ENCODE results near the gene PMPCA. TPM values are rescaled to one million over a fixed set of nuclear protein-coding genes. Genes with fewer than 3 reads are reported as not detected.

Gene PMPCA
- total and polyA plus RNA-seq, 8 donors, result 25.8 to 121 (median 51.3) TPM

DNA sequence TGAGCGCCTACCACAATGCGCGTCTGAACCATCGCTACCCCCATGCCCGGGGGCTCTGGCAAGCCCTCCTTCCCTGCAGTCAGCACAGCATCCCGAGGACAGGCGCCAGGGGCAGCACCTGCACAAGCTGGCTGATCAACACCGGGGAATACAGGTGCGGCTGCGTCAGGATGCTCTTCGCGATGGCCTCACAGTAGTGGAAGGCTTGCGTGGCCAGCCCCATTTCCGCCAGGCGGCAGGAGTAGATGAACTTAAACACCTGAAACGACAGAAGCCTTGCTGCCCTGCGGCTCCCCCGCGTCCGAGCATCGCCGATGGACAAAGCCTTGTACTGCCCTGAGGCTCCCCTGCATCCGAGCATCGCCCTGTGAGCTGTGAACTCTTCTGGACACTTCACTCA, 46.9 kb downstream of the PMPCA start:
- Histone ChIP-seq H3K4me3 (no peak overlapping the region), H3K27ac (no peak overlapping the region), H3K27me3 (no peaks in the 10 kb centered on the region), H3K4me1 (peaks cover 0 to 16% (median 0%) of the 10 kb centered on the region in 4 donors), H3K9me3 (no peaks in the 10 kb centered on the region), H3K36me3 (peaks cover 89 to 100% (median 100%) of the 10 kb centered on the region in 4 donors)
- intact Hi-C loops (cut with DNase I; ENCODE audit: low total_unique reads), result no loop called here
- WGBS, 5 donors, result 92 to 97% (median 95%) methylated on average over 23 to 24 of the region's 24 CpGs
- TF ChIP-seq POLR2A (IDR thresholded peaks at IDR 0.05) (no peak), EP300 (IDR thresholded peaks at IDR 0.05) (no peak), POLR2AphosphoS5 (IDR thresholded peaks at IDR 0.05) (no peak)
- DNase-seq, result no peak

DNA sequence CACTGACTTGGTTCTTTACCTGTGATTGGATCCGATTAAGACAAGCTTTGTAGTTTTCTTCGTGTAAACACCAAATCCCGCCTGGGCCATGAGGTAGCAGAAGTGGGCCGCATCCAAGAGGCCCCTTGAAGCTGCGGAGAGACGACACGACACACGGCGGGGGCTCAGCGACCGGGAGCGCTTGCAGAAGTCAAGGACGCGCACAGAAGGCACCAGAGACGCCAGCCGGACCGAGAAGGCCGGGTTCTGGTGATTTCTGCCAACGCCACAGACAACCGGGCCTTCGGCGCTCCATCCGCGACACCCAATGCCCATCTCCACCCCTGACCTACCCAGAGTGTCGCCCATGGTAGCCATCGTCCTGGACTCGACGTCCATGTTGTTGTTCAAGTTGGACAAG, 49.0 kb downstream of the PMPCA start:
- no peaks in the 10 kb centered on the region for H3K27me3 ChIP-seq
- peaks cover 0 to 16% (median 0%) of the 10 kb centered on the region in 4 donors for H3K4me1 ChIP-seq
- H3K9me3 ChIP-seq, result no peaks in the 10 kb centered on the region
- H3K36me3 ChIP-seq, result peaks cover 97 to 100% (median 100%) of the 10 kb centered on the region in 4 donors
- DNase-seq, result no peak
- H3K4me3 ChIP-seq, result no peak overlapping the region
- intact Hi-C loops (cut with DNase I; ENCODE audit: low total_unique reads), result no loop called here
- H3K27ac ChIP-seq, result no peak overlapping the region
- 93 to 97% (median 95%) methylated on average over 28 of the region's 28 CpGs for WGBS, 5 donors
- no peak for TF ChIP-seq EP300 (IDR thresholded peaks at IDR 0.05)
- TF ChIP-seq, protein P1, sequence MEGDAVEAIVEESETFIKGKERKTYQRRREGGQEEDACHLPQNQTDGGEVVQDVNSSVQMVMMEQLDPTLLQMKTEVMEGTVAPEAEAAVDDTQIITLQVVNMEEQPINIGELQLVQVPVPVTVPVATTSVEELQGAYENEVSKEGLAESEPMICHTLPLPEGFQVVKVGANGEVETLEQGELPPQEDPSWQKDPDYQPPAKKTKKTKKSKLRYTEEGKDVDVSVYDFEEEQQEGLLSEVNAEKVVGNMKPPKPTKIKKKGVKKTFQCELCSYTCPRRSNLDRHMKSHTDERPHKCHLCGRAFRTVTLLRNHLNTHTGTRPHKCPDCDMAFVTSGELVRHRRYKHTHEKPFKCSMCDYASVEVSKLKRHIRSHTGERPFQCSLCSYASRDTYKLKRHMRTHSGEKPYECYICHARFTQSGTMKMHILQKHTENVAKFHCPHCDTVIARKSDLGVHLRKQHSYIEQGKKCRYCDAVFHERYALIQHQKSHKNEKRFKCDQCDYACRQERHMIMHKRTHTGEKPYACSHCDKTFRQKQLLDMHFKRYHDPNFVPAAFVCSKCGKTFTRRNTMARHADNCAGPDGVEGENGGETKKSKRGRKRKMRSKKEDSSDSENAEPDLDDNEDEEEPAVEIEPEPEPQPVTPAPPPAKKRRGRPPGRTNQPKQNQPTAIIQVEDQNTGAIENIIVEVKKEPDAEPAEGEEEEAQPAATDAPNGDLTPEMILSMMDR (IDR thresholded peaks at IDR 0.05), result no peak
- no peak for TF ChIP-seq POLR2AphosphoS5 (IDR thresholded peaks at IDR 0.05)
- no peak for TF ChIP-seq POLR2A (IDR thresholded peaks at IDR 0.05)

DNA sequence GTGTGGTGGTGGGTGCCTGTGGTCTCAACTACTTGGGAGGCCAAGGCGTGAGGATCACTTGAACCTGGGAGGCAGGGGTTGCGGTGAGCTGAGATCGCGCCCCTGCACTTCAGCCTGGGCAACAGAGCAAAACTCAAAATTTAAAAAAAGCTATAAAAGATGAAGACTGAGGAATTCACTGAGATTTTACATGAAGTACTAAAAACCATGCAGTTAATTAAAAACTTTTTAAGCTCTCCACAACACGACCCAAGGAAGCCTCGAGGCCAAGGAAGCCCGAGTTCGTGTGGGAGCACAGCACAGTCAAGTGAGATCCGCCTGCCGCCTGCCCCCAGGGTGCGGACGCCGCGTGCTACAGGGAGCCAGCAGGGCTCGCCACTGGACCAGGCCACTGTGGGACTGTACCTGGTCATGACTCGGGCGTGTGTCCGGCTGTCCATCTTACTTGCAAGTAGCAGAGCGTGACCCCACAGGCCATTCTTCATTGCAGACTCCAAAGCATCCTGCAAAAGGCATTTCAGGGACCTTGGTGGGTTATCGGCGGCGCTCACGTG, 50.4 kb downstream of the PMPCA start:
- intact Hi-C loops (cut with DNase I; ENCODE audit: low total_unique reads), result no loop called here
- H3K27ac ChIP-seq, result no peak overlapping the region
- peaks cover 0 to 16% (median 0%) of the 10 kb centered on the region in 4 donors for H3K4me1 ChIP-seq
- WGBS, 5 donors, result 92 to 95% (median 93%) methylated on average over 23 of the region's 23 CpGs
- H3K36me3 ChIP-seq, result peaks cover 96 to 100% (median 100%) of the 10 kb centered on the region in 4 donors
- H3K9me3 ChIP-seq, result no peaks in the 10 kb centered on the region
- no peaks in the 10 kb centered on the region for H3K27me3 ChIP-seq
- TF ChIP-seq POLR2AphosphoS5 (IDR thresholded peaks at IDR 0.05) (no peak), EP300 (IDR thresholded peaks at IDR 0.05) (no peak), POLR2A (IDR thresholded peaks at IDR 0.05) (no peak)
- TF ChIP-seq, protein P1 (IDR thresholded peaks at IDR 0.05), result no peak
- DNase-seq, result no peak
- H3K4me3 ChIP-seq, result no peak overlapping the region

DNA sequence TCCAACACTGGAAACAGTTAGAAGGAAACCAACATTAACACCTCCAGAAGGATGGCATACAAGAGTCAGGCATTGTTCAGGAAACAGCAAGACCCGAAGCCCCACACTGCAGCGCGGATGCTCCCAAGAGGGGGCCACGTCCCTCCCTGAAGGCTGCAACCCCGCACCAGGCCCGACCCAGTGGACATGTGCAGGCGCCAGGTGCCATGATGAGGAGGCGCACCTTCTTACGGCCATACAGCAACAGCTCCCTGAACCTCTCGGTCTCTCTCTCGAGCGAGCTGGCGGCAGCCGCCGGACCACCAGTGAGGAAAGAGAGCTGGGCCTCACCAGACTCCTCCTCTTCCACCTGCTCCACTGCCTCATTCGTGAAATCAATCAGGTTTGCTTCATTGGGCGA, 52.2 kb downstream of the PMPCA start:
- intact Hi-C loops (cut with DNase I; ENCODE audit: low total_unique reads), result no loop called here
- no peaks in the 10 kb centered on the region for H3K27me3 ChIP-seq
- whole genome bisulfite sequencing, 5 donors, result 87 to 96% (median 91%) methylated on average over 17 of the region's 17 CpGs
- no peaks in the 10 kb centered on the region for H3K9me3 ChIP-seq
- TF ChIP-seq POLR2AphosphoS5 (IDR thresholded peaks at IDR 0.05) (no peak), POLR2A (IDR thresholded peaks at IDR 0.05) (no peak), EP300 (IDR thresholded peaks at IDR 0.05) (no peak)
- TF ChIP-seq, protein P1 (IDR thresholded peaks at IDR 0.05), result no peak
- no peak overlapping the region for H3K4me3 ChIP-seq
- no peak for DNase-seq
- peaks cover 0 to 16% (median 0%) of the 10 kb centered on the region in 4 donors for H3K4me1 ChIP-seq
- H3K36me3 ChIP-seq, result peaks cover 96 to 100% (median 100%) of the 10 kb centered on the region in 4 donors
- no peak overlapping the region for H3K27ac ChIP-seq

DNA sequence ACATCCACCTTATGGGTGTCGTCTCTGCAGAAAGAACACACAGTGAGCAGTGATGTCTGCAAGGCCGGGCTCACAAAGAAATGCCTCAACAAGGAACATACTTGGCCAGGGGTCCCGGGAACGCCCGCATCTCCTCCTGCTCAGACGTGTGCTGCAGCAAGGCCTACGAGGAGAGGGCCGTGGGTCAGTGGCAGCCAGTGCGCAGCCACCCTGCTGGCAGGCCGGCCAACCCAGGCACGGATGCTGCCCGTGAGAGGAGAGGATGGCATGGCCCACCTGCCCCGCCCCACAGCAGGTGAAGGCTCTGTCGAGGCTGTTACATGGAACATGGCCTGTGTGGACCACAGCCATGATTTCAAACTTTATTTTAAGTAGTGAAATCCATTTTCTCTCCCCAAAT, 53.1 kb downstream of the PMPCA start:
- TF ChIP-seq, protein P1 (IDR thresholded peaks at IDR 0.05), result no peak
- no peak for TF ChIP-seq POLR2AphosphoS5 (IDR thresholded peaks at IDR 0.05)
- TF ChIP-seq POLR2A (IDR thresholded peaks at IDR 0.05), result no peak
- TF ChIP-seq EP300 (IDR thresholded peaks at IDR 0.05), result no peak
- WGBS, 5 donors, result 88 to 93% (median 89%) methylated on average over 6 to 14 of the region's 14 CpGs
- peaks cover 95 to 100% (median 100%) of the 10 kb centered on the region in 4 donors for H3K36me3 ChIP-seq

More for the DNA sequence above, 53.1 kb downstream of the PMPCA start:
- no peaks in the 10 kb centered on the region for H3K27me3 ChIP-seq
- no peak overlapping the region for H3K4me3 ChIP-seq
- H3K27ac ChIP-seq, result no peak overlapping the region
- H3K9me3 ChIP-seq, result no peaks in the 10 kb centered on the region
- no peak for DNase-seq
- peaks cover 0 to 16% (median 0%) of the 10 kb centered on the region in 4 donors for H3K4me1 ChIP-seq
- intact Hi-C loops (cut with DNase I; ENCODE audit: low total_unique reads), result no loop called here
